NCI-H1092 (cell line): ENCODE results near the gene FOXO4.
A peak's percentile ranks its signal among the peaks of the same experiment; 100 is the strongest.
"Not testable (repeated sequence)": the region's sequence is repeated elsewhere in the genome, so short reads cannot be mapped to it uniquely, and the experiment has no call there.

Source experiments
- DNase-seq: peaks from one replicate; lab custom pipeline; 2025; lab: John Stamatoyannopoulos, UW

Gene FOXO4

DNA sequence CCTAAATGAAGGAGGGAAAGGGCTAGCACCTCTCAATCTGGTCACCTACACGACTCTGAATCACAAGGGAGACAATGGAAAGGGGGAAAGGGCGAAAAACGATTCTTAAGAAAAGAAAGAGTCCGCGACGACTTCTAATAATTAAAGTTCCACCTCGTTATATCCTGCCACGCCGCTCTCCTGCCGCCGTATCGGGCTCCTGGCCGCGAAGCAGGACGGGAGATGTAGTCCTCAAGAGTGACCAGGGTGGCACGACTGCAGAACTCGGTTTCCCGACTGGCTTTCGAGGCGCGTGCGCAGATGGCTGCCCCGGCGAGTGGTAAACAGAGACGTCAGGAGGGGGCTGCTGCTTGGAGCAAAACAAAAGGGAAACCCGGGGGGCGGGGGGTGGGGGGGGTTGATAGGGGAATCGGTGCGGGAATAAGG is at the start of gene FOXO4:
FOXO4 (plus strand) TSS at position 297 of the 426 bp plus-strand sequence. CDS start 678 bp downstream, outside the sequence.
- peak; percentile 82 for DNase-seq

DNA sequence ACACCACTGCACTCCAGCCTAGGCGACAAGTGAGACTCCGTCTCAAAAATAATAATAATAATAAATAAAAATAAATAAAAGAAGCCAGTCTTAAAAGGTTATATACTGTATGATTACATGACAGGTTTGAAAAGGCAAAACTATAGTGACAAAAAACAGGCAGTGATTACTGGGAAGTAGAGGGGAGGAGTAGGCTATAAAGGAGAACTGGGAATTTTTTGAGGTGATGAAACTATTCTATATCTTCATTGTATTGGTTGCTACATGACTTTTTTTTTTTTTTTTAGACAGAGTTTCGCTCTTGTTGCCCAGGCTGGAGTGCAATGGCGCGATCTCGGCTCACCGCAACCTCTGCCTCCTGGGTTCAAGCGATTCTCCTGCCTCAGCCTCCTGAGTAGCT is 47.8 kb upstream of the FOXO4 start:
- DNase-seq, result not testable (repeated sequence)

- no peak for DNase-seq
Measured at GRCh38 chrX:71052721-71053120, 42.9 kb upstream of the FOXO4 start.

- no peak for DNase-seq
Measured at GRCh38 chrX:71053217-71053621, 42.4 kb upstream of the FOXO4 start.

DNA sequence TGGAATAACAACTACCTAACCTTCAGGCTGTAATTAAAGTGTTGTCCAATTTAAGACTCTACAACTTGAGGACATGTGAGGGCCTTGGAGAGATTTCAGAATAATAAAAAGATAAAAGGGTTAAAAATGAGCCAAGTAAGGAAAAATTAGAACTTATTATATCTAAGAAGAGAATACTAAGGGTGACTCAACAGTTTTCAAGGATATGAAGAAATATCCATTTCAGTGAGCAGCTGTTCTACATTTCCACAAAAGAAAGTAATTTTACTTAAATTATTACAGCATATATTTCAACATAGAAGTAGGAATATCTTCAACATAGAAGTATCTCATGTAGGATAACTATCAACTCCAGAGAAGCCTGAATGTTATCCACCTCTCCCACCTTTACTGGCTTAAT is 38.8 kb upstream of the FOXO4 start:
- DNase-seq, result no peak

GRCh38 chrX:71057848-71058530 is 37.7 kb upstream of the FOXO4 start:
- no peak for DNase-seq

DNA sequence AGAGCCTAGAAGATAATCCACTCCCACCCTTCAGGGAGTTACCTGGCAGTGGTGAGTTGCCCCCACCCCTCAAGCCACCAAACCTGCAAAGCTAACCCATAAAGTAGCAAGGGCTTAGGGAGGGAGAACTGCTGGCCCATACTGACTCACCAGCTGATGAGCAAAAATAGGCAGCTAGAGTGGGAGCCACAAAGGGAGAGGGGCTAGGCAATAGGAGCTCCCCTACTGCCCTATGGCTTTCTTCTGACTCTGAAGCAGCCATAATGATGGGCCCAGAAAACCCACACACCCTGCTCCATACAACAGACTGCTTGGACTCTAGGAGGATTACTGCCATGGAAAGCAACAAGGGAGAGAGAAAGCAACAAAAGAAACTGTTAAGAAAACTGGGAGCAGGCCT is 35.5 kb upstream of the FOXO4 start:
- DNase-seq, result no peak

- no peak for DNase-seq
Measured at GRCh38 chrX:71067089-71067488, 28.6 kb upstream of the FOXO4 start.

GRCh38 chrX:71067712-71068043 is 28.0 kb upstream of the FOXO4 start:
- DNase-seq, result no peak

DNA sequence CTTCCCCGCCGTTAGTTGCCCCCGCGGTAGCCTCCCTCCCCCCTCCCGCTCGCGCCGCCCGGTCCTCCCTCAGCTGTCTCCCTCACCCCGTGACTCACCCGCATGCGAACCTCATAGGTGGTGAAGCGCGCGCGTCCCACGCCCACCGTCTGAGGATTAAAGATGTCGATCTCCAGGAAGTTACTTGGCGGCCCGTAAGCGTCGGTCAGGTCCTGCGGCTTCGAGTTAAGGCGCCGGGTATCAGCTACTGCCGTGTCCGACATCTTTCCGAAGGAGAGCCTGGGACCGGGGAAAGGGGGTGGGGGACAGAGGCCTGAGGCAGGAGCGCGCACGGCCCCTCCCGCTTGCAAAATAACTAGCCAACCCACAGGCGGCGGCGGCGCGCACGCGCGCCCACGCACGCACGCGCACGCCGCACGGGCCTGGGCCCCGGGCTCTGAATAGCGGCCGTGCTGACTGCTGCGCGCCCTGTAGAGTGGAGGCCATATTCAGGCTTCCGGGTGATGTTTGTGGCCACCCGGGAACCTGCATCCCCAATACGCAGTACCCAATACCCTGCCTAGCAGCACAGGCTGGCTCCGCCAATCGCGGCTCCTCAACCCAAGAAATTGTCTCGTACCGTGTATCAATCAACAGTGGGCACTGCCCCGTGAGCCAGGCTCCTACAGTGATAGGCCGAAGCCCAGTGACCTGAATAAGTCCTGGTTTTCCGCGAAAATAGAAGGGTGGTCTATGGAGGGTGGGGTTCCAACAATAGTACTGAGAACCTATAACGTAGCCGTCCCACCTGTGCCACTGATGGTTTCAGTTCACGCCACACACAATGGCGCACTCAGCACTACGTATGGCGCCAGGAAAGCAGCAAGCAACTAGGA is 27.4 kb upstream of the FOXO4 start, which contains the start of gene SNX12:
SNX12 (minus strand) TSS at position 291 of the 875 bp plus-strand sequence; CDS start at position 263, 28 bp downstream.
- DNase-seq, result peak; percentile 94

- DNase-seq, result no peak
Measured at GRCh38 chrX:71070531-71070930, 25.1 kb upstream of the FOXO4 start.

- DNase-seq, result no peak
Measured at GRCh38 chrX:71081330-71082123, 14.1 kb upstream of the FOXO4 start.

- no peak for DNase-seq
Measured at GRCh38 chrX:71082124-71082647, 13.5 kb upstream of the FOXO4 start.

DNA sequence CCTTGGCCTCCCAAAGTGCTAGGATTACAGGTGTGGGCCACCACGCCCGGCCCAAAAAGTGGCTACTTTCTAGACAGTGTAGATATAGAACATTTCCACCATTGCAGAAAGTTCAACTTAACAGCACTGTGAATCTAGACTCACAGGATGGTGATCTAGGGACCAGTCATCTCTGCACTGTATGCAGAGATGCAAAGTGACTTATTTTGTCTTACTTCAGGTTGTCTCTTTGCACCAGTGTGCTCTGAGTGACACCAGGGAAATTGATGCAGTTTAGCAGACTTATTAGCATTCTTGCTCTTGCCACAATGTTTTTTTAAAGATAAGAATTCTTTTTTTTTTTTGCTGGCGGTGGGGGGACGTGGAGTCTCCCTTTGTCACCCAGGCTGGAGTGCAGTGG is 12.8 kb upstream of the FOXO4 start:
- DNase-seq, result no peak

- no peak for DNase-seq
Measured at GRCh38 chrX:71085900-71086299, 9.8 kb upstream of the FOXO4 start.

- DNase-seq, result no peak
Measured at GRCh38 chrX:71091263-71091662, 4.4 kb upstream of the FOXO4 start.

DNA sequence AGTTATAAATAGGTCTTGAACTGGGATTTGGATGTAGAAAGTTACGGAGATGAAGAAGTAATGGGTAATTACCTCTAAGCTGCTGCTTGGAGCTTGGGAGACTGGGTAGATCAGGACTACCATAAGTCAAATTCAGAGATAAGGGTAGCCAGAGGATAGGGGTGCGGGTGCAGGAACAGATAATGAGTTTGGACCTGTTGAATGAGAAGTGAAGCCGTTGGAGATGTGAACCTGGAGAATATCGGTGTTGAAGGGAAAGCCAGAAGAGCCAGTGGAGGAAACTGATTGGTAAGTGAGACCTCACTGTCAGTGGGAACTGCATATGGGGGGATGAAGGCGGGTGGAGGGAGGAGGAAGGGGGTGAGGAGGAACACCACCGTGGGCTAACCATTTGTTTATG is 618 bp upstream of the FOXO4 start:
- no peak for DNase-seq

DNA sequence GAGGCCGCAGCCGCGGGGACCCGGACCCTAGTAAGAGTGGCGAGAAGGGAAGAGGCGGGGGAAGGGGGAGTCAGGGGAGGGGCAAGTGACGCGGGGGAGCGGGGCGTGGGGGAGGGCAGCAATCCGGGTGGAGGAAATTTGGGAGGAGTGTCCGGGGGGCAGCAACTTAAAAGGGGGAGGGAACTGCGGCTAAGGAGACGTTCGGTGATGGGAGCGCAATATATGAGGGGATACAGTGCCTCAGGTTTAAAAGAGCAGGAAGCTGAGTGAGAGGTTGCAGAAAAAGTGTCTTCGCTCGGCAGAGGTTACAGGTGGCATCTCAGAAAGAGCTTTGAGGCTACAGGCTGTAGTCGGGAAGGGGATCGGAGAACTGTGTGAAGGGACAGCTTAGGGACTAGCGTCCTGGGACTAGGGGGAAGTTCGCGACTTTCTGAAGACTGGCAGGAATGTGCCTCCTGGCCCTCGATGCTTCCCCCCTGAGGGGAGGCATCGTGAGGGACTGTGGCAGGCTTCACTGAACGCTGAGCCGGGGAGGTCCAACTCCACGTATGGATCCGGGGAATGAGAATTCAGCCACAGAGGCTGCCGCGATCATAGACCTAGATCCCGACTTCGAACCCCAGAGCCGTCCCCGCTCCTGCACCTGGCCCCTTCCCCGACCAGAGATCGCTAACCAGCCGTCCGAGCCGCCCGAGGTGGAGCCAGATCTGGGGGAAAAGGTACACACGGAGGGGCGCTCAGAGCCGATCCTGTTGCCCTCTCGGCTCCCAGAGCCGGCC is 519 bp downstream of the FOXO4 start:
- DNase-seq, result no peak

GRCh38 chrX:71096760-71097032 is 1.0 kb downstream of the FOXO4 start:
- DNase-seq, result no peak

GRCh38 chrX:71098302-71098701 is 2.7 kb downstream of the FOXO4 start:
- DNase-seq, result no peak

GRCh38 chrX:71098951-71099506 is 3.4 kb downstream of the FOXO4 start:
- no peak for DNase-seq
